Left lung (tissue), 10 donors: ENCODE results near the gene OTOP1. TPM values are rescaled to one million over a fixed set of nuclear protein-coding genes. Genes with fewer than 3 reads are reported as not detected.
"Not testable (repeated sequence)": the region's sequence is repeated elsewhere in the genome, so short reads cannot be mapped to it uniquely, and the experiment has no call there.

ENCODE experiments used
- ATAC-seq: fragments of 200-7000 bp; cut with Tn5 transposase; one replicate; pipeline ENCODE4 v1.9.1; 2020; ENCODE audit warnings: moderate library complexity
- DNase-seq, 4 donors: peaks; one replicate each; pipeline ENCODE4 v3.0.0-alpha.2; 2013 to 2020
- H3K27ac ChIP-seq, 2 donors: fragments of 200-600 bp; sonication (generic) in 1 of 2; one replicate each; pipeline versions ENCODE4 v1.5.0 to v1.8.0; 2020 to 2021
- H3K27me3 ChIP-seq, 2 donors: fragments of 200-600 bp; sonication (generic) in 1 of 2; one replicate each; pipeline versions ENCODE4 v1.5.0 to v1.8.0; 2020 to 2021
- H3K36me3 ChIP-seq, 2 donors: fragments of 200-600 bp; sonication (generic) in 1 of 2; one replicate each; pipeline versions ENCODE4 v1.5.0 to v1.8.0; 2020 to 2021
- H3K4me1 ChIP-seq, 2 donors: fragments of 200-600 bp; one replicate each; pipeline ENCODE4 v1.8.0; 2021
- H3K4me3 ChIP-seq, 2 donors: fragments of 200-600 bp; sonication (generic) in 1 of 2; one replicate each; pipeline versions ENCODE4 v1.5.0 to v1.8.0; 2020 to 2021; ENCODE audit warnings: mild to moderate bottlenecking in 1 of 2
- H3K9me3 ChIP-seq, 2 donors: fragments of 200-600 bp; sonication (generic) in 1 of 2; one replicate each; pipeline versions ENCODE4 v1.5.0 to v1.8.0; 2020 to 2021
- intact Hi-C, 2 donors: fragments of 100-400 bp; cut with DNase I; formaldehyde crosslinking; loops; one replicate each; pipeline versions ENCODE4 v1.11.2 to v1.14.2; 2022
- polyA plus RNA-seq, 6 donors: library from polyadenylated mRNA; unstranded; fragments of 120-200 nt; gene quantifications; one replicate each; pipeline ENCODE4 v1.2.1, GENCODE V29; 2013; ENCODE audit not compliant: insufficient read length in 6 of 6
- total RNA-seq, 2 donors: library from RNA; stranded (reverse); fragmentation: NEBNext Ultra II Directional; extraction: Animal tissue kit (Norgen Biotek cat#: 25700); gene quantifications; one replicate each; pipeline ENCODE4 v1.2.1, GENCODE V29; 2021
- TF ChIP-seq, protein P1 (sequence below), 2 donors: fragments of 200-600 bp; sonication (generic) in 1 of 2; IDR thresholded peaks; one replicate each; pipeline versions ENCODE4 v1.5.0 to v1.8.0; 2021; ENCODE audit warnings: antibody characterized with exemption in 2 of 2
- donor health status: DM: no; HTN: yes; CAD: no.
- donor health status: DM: no; HTN: no; CAD: no.

Gene OTOP1
- total and polyA plus RNA-seq, 8 donors: not detected

DNA sequence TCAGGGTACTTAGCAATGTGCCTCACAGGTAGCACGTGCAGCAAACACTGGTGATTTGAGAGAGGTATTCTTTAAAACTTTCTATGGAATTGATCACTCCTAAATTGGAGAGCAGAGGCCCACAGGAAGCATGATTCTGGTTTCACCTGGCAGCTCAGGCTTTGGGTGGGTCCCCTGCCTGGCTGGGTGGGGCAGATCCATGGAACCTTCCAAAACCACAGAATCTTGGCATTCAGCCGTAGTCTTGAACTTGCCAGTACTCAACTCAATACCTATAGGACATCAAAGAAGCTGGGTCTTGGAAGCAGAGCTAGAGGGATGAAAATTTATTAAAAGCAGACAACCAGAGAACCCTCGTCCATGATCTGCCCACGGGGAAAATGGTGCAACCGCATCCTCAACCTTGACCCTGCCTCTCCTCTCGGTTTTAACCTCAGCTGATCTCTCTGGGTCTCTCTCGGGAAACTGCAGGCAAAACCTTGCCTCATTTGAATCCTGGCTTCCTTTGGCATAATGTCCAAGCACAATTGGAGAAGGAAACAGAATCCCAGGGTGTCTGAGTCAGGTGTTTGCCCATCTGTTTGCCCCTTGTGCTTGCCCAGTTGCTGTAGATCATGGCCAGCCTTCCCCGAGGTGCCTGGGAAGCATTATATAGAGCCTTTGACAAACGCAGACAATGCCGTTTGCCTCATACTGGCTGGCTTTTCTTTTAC is 22.9 kb downstream of the OTOP1 start:
- TF ChIP-seq, protein P1, sequence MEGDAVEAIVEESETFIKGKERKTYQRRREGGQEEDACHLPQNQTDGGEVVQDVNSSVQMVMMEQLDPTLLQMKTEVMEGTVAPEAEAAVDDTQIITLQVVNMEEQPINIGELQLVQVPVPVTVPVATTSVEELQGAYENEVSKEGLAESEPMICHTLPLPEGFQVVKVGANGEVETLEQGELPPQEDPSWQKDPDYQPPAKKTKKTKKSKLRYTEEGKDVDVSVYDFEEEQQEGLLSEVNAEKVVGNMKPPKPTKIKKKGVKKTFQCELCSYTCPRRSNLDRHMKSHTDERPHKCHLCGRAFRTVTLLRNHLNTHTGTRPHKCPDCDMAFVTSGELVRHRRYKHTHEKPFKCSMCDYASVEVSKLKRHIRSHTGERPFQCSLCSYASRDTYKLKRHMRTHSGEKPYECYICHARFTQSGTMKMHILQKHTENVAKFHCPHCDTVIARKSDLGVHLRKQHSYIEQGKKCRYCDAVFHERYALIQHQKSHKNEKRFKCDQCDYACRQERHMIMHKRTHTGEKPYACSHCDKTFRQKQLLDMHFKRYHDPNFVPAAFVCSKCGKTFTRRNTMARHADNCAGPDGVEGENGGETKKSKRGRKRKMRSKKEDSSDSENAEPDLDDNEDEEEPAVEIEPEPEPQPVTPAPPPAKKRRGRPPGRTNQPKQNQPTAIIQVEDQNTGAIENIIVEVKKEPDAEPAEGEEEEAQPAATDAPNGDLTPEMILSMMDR (IDR thresholded peaks at IDR 0.05): no peak
- H3K4me1 ChIP-seq: no peaks in the 10 kb centered on the region
- intact Hi-C loops: no loop called here
- no peaks in the 10 kb centered on the region for H3K9me3 ChIP-seq
- H3K4me3 ChIP-seq: no peak overlapping the region
- no peak for ATAC-seq
- H3K27me3 ChIP-seq: peaks cover 0 to 47% of the 10 kb centered on the region in 2 donors
- no peak overlapping the region for H3K27ac ChIP-seq
- H3K36me3 ChIP-seq: no peaks in the 10 kb centered on the region
- DNase-seq: no peak

DNA sequence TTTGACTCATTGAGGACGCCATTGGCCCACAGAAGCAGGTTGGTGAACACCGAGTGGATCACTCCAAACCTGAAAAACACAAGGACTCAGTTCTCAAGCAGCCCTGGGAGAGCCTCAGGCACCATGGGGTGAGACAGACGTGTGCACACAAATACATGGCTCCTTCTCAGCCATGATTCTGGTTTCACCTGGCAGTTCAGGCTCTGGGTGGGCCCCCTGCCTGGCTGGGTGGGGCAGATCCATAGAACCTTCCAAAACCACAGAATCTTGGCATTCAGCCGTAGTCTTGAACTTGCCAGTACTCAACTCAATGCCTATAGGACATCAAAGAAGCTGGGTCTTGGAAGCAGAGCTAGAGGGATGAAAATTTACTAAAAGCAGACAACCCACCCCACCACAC is 24.2 kb downstream of the OTOP1 start:
- Histone ChIP-seq H3K4me3 (no peak overlapping the region), H3K27me3 (peaks cover 0 to 36% of the 10 kb centered on the region in 2 donors), H3K4me1 (no peaks in the 10 kb centered on the region), H3K27ac (no peak overlapping the region), H3K9me3 (no peaks in the 10 kb centered on the region), H3K36me3 (no peaks in the 10 kb centered on the region)
- intact Hi-C loops: no loop called here
- ATAC-seq (no peak), DNase-seq (no peak)
- TF ChIP-seq, protein P1 (IDR thresholded peaks at IDR 0.05): no peak

DNA sequence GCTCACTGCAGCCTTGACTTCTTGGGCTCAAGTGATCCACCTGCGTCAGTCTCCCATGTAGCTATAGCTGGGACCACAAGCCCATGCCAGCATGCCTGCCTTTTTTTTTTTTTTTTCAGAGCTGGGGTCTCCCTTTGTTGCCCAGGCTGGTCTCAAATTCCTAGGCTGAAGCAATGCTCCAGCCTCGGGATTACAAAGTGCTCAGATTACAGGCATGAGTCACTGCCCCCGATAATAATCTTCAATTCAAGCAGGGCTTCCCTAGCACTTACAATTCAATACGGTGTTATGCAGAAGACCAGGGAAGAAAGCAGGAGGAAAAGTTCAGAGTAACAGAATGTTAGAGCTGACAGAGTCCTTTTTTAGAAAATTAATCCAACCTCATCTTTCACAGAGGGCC is 26.1 kb downstream of the OTOP1 start:
- TF ChIP-seq, protein P1 (IDR thresholded peaks at IDR 0.05): no peak
- ATAC-seq (no peak), DNase-seq (no peak)
- Histone ChIP-seq H3K27me3 (peaks cover 0 to 26% of the 10 kb centered on the region in 2 donors), H3K36me3 (no peaks in the 10 kb centered on the region), H3K9me3 (no peaks in the 10 kb centered on the region), H3K4me1 (no peaks in the 10 kb centered on the region), H3K4me3 (no peak overlapping the region), H3K27ac (no peak overlapping the region)
- intact Hi-C loops: no loop called here

DNA sequence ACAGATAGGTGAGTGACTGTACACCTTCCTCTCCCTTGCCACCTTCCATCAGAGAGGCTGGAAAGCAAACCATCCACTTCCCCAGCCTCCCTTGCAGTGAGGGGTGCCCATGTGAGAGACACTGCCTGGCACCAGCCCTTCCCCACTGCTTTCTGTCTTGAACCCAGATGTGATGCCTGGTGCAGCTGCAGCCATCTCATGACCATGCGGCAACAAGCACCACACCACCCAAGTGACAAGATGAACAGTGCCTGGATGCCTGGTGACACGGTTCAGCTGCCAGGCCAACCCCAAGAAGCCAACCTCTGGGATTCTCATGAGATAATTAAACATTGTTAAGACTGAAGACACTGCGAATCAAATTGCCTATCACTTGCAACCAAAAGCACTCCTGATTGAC is 31.4 kb downstream of the OTOP1 start:
- ATAC-seq (no peak), DNase-seq (no peak)
- Histone ChIP-seq H3K4me3 (no peak overlapping the region), H3K4me1 (no peaks in the 10 kb centered on the region), H3K27ac (no peak overlapping the region), H3K9me3 (no peaks in the 10 kb centered on the region), H3K36me3 (no peaks in the 10 kb centered on the region), H3K27me3 (peaks cover 0 to 8% of the 10 kb centered on the region in 2 donors)
- intact Hi-C loops: no loop called here
- TF ChIP-seq, protein P1 (IDR thresholded peaks at IDR 0.05): no peak

DNA sequence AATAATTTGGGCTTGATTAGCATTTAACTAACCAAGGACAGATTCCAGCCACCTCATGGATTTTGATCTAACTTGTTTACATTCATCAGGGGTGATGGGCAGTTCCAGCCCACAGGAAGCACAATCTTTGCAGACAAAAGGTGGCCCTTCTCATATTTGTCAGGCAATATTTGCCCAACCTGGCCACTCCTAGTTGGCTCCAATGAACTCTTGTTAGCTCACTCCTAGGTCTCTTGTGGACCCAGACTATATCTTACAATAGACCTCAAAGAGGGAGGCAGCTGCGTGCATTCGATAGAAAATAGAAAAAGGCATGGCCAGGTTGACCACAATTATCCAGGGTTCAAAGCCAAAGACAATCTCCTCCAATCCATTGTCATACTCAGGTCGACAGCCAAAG is 38.2 kb downstream of the OTOP1 start:
- intact Hi-C loops, H3K9me3 ChIP-seq, H3K4me3 ChIP-seq, DNase-seq, ATAC-seq, H3K4me1 ChIP-seq, H3K36me3 ChIP-seq, H3K27ac ChIP-seq: not testable (repeated sequence)
- H3K27me3 ChIP-seq: peaks cover 0 to 24% of the 10 kb centered on the region in 2 donors

DNA sequence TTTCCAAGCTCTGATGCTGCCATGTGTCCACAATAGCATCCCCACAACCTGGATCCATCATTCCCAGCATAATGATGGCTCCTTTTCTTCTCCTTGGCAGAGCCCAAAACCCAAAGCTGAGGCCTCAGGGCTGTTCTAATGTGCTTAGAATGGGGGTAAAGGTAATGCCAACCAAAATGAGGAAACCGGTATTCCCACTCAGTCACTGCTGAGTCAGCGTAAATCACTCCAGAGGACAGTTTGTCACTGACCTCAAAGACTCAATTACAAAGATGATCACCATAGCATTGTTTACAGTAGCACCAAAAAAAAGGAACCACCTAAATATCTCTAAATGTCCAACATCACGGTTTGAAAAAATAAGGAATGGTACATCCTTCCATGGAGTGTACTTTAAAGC is 41.2 kb downstream of the OTOP1 start:
- no peak for DNase-seq
- H3K27me3 ChIP-seq: peaks cover 0 to 30% of the 10 kb centered on the region in 2 donors
- no peak overlapping the region for H3K27ac ChIP-seq
- no peaks in the 10 kb centered on the region for H3K9me3 ChIP-seq
- ATAC-seq: no peak
- TF ChIP-seq, protein P1 (IDR thresholded peaks at IDR 0.05): no peak
- H3K36me3 ChIP-seq: no peaks in the 10 kb centered on the region
- H3K4me3 ChIP-seq: no peak overlapping the region
- intact Hi-C loops: no loop called here
- no peaks in the 10 kb centered on the region for H3K4me1 ChIP-seq
